GM19043 (cell line): ENCODE results near the gene MCL1.
"Not testable (repeated sequence)": the region's sequence is repeated elsewhere in the genome, so short reads cannot be mapped to it uniquely, and the experiment has no call there.

Experiments
- ATAC-seq: cut with Tn5 transposase; IDR thresholded peaks from one replicate; pipeline ENCODE4 v1.9.1; 2021; ENCODE audit warnings: low read depth; ENCODE audit not compliant: unreplicated experiment

Gene MCL1

GRCh38 chr1:150573648-150574071 is 5.8 kb downstream of the MCL1 start:
- ATAC-seq = not testable (repeated sequence)

GRCh38 chr1:150572918-150573647 is 6.3 kb downstream of the MCL1 start:
- ATAC-seq = no peak

DNA sequence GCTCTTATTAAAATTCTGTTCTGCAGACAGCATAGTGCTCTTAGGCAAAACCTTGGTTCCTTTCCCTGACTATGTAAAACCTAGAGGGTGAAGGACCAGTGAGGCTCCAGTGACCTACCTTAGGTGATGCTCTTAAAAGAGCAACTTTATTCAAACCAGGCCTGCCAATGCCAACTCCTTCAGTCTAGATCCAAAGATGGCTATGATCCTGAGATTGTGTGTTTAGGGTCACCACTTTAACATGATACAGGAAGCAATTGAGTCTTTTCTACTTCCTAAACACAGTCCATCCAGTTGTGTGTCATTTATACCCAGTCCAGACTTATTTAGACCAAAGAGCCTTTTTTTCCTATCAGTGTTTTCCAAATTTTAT is 10.8 kb downstream of the MCL1 start:
- no peak for ATAC-seq

GRCh38 chr1:150567717-150568593 is 11.5 kb downstream of the MCL1 start:
- peak; percentile 3 for ATAC-seq

- peak; percentile 35 for ATAC-seq
Observed at GRCh38 chr1:150567341-150567716, 12.1 kb downstream of the MCL1 start.

- ATAC-seq = no peak
Observed at GRCh38 chr1:150566589-150567340, 12.6 kb downstream of the MCL1 start.

- not testable (repeated sequence) for ATAC-seq
Observed at GRCh38 chr1:150565240-150565991, 14.0 kb downstream of the MCL1 start.

GRCh38 chr1:150564051-150564991 is 15.1 kb downstream of the MCL1 start:
- ATAC-seq = no peak

GRCh38 chr1:150563340-150564038 is 15.9 kb downstream of the MCL1 start:
- no peak for ATAC-seq

GRCh38 chr1:150562446-150563339 is 16.7 kb downstream of the MCL1 start:
- ATAC-seq = peak; percentile 42

GRCh38 chr1:150561974-150562445 is 17.4 kb downstream of the MCL1 start:
- ATAC-seq = peak; percentile 28

DNA sequence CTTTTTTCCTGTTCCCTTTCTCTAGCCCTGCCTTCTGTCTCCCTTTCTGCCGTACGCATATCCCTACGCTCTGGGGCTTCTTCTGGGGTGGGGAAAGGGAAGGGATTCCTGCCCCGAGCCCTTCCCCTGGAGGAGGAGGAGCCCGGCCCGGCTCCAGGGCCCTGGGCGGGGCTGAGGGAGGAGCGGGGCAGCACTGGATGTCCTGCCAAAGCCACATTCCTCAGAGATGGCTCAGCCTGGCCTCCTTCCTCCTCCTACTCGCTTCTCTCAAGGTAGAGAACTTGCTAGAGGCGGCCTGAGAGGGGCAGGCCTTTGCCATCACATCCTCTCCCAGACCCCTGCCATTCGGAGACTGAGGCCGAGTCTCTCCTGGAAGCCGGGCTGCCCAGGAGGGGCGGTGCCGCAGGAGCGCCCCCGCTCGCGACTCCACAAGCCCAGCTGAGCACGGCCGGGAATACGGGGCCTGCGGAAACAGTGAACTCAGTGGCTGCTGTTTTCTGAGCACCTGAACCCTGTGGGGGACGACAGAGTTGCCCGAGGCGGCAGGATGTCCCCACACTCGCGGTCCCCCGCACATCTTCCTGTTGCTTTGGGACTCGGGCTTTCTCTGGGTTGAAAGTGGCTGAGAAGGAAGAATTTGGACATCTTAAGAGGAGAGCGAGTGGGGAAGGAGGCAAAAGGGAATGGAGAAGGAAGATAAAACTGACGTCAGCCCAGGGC is 18.0 kb downstream of the MCL1 start:
- no peak for ATAC-seq

DNA sequence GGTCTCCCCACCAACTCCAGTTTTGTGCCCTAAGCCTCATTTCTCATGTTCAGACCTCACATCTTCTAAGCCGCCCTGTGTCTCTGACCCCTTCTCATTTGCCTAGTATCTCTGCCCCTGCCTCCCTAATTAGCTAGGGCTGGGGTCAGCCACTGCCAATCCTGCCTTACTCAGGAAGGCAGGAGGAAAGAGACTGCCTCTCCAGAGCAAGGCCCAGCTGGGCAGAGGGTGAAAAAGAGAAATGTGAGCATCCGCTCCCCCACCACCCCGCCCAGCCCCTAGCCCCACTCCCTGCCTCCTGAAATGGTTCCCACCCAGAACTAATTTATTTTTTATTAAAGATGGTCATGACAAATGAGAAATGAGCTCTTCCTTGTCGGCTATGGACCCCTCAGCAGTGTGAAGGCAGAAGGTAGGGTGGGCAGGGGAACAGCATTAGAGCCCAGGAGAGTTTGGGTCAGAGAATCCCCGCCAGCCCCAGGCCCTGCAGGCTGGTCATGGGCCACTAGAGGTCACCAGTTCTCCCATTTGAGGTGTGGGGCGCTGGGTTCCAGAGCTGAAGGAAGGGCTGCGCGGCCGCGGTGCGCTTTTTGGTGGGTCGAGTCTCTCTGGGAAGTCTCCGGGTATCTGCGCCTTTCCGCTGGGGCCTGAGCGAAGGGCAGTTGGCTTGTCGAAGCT is 18.7 kb downstream of the MCL1 start:
- ATAC-seq = peak; percentile 29

DNA sequence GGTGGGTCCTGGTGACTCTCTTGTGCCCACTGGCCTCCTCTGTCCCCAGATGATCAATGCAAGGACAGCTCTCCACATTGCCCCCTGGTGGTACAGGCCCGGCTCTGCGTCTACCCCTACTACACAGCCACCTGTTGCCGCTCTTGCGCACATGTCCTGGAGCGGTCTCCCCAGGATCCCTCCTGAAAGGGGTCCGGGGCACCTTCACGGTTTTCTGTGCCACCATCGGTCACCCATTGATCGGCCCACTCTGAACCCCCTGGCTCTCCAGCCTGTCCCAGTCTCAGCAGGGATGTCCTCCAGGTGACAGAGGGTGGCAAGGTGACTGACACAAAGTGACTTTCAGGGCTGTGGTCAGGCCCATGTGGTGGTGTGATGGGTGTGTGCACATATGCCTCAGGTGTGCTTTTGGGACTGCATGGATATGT is 19.4 kb downstream of the MCL1 start:
- no peak for ATAC-seq

- no peak for ATAC-seq
Observed at GRCh38 chr1:150559656-150560010, 19.8 kb downstream of the MCL1 start.
